ENCODE data around the gene ADGRB3. TPM values are rescaled to one million over a fixed set of nuclear protein-coding genes. Genes with fewer than 3 reads are reported as not detected.

Gene ADGRB3
- total and polyA plus RNA-seq, 4 donors: 0.47 to 24.6 (median 1.9) TPM

- H3K4me3 ChIP-seq: no peak overlapping the region
- no peaks in the 10 kb centered on the region for H3K9me3 ChIP-seq (ENCODE audit: control insufficient read depth in 4 of 4, insufficient read depth in 3 of 4, low read length in 3 of 4)
- H3K4me1 ChIP-seq (ENCODE audit: control insufficient read depth in 5 of 5, insufficient read depth in 5 of 5, low read length in 5 of 5): peaks cover 0 to 4% (median 0%) of the 10 kb centered on the region in 5 donors
- H3K36me3 ChIP-seq (ENCODE audit: control insufficient read depth in 4 of 4, insufficient read depth in 4 of 4, low read length in 4 of 4): peaks cover 0 to 2% (median 0%) of the 10 kb centered on the region in 4 donors
- no peaks in the 10 kb centered on the region for H3K27me3 ChIP-seq (ENCODE audit: control insufficient read depth in 3 of 3, insufficient read depth in 3 of 3, low read length in 2 of 3)
- H3K27ac ChIP-seq (ENCODE audit: low read depth in 1 of 2, low read length in 1 of 2): no peak overlapping the region
- no peak for TF ChIP-seq CTCF (IDR thresholded peaks at IDR 0.05; ENCODE audit: control extremely low read depth, extremely low read depth)
- no peak for ATAC-seq (ENCODE audit: insufficient read depth, low FRiP score)
- no peak for DNase-seq
- H3K9ac ChIP-seq (ENCODE audit: insufficient read depth in 1 of 2, low read length in 2 of 2): no peak overlapping the region
- WGBS, 2 donors: 93 to 98% methylated on average over 1 of the region's 1 CpG
These were observed 705.1 kb downstream of the ADGRB3 start for GRCh38 chr6:69340196-69340595.

- Histone ChIP-seq H3K27ac (ENCODE audit: low read depth in 1 of 2, low read length in 1 of 2) (no peak overlapping the region), H3K9ac (ENCODE audit: insufficient read depth in 1 of 2, low read length in 2 of 2) (no peak overlapping the region), H3K36me3 (ENCODE audit: control insufficient read depth in 4 of 4, insufficient read depth in 4 of 4, low read length in 4 of 4) (peaks cover 0 to 2% (median 0%) of the 10 kb centered on the region in 4 donors), H3K27me3 (ENCODE audit: control insufficient read depth in 3 of 3, insufficient read depth in 3 of 3, low read length in 2 of 3) (no peaks in the 10 kb centered on the region), H3K9me3 (ENCODE audit: control insufficient read depth in 4 of 4, insufficient read depth in 3 of 4, low read length in 3 of 4) (peaks cover 0 to 3% (median 0%) of the 10 kb centered on the region in 4 donors), H3K4me1 (ENCODE audit: control insufficient read depth in 5 of 5, insufficient read depth in 5 of 5, low read length in 5 of 5) (peaks cover 0 to 4% (median 0%) of the 10 kb centered on the region in 5 donors), H3K4me3 (no peak overlapping the region)
- DNase-seq (peak; percentile 21 to 80 (median 76)), ATAC-seq (ENCODE audit: insufficient read depth, low FRiP score) (no peak)
- WGBS, 2 donors: 57 to 70% methylated on average over 2 of the region's 2 CpGs
- TF ChIP-seq CTCF (IDR thresholded peaks at IDR 0.05; ENCODE audit: control extremely low read depth, extremely low read depth): no peak
These were observed 708.8 kb downstream of the ADGRB3 start for GRCh38 chr6:69343851-69344250.

DNA sequence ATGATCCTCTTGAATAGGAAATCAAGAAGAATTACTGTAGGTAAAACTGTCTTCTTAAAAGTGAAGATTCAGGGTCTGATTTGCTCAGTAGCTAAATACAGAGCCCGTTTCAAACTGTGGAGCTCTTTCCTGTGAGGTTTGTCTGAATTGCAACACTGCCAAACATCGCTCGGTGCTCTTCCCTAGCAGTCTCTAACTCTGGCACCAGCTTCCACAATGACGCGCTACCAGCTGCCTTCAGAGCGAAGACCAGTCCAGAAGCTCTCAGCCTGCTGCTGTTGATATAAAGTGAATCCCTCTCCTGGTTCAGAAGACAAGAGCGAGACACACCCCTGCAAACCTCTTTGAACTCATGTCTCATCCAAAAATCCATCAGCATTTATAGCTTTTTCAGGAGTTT lies 714.7 kb downstream of the ADGRB3 start:
- 62 to 71% methylated on average over 7 of the region's 7 CpGs for WGBS, 2 donors
- Histone ChIP-seq H3K4me1 (ENCODE audit: control insufficient read depth in 5 of 5, insufficient read depth in 5 of 5, low read length in 5 of 5) (peaks cover 0 to 5% (median 0%) of the 10 kb centered on the region in 5 donors), H3K9ac (ENCODE audit: insufficient read depth in 1 of 2, low read length in 2 of 2) (peak overlapping the region in 1 of 2 donors; percentile 9), H3K9me3 (ENCODE audit: control insufficient read depth in 4 of 4, insufficient read depth in 3 of 4, low read length in 3 of 4) (peaks cover 0 to 3% (median 1%) of the 10 kb centered on the region in 4 donors), H3K36me3 (ENCODE audit: control insufficient read depth in 4 of 4, insufficient read depth in 4 of 4, low read length in 4 of 4) (no peaks in the 10 kb centered on the region), H3K27ac (ENCODE audit: low read depth in 1 of 2, low read length in 1 of 2) (no peak overlapping the region), H3K4me3 (no peak overlapping the region), H3K27me3 (ENCODE audit: control insufficient read depth in 3 of 3, insufficient read depth in 3 of 3, low read length in 2 of 3) (no peaks in the 10 kb centered on the region)
- TF ChIP-seq CTCF (IDR thresholded peaks at IDR 0.05; ENCODE audit: control extremely low read depth, extremely low read depth): no peak
- DNase-seq: peak; percentile 84 to 92 (median 90)
- no peak for ATAC-seq (ENCODE audit: insufficient read depth, low FRiP score)

DNA sequence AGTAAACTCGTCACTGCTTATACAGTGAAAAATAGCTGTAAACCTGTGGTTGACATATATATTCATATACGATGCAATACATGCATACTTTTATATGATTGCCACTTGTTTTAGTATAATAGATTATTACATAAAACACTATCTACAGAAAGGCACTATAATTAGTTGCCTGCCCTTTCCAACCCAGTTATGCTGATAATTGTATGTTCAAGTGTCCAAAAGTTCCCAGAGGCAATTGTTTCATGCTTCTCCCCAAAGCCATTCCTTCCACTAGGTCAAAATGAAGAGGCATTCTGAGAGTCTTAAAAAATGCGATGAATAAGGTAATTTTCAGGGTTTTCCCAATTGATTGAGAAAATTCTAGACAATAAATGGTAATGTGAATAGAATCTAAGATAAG lies 727.1 kb downstream of the ADGRB3 start:
- ATAC-seq (ENCODE audit: insufficient read depth, low FRiP score): no peak
- Histone ChIP-seq H3K4me3 (no peak overlapping the region), H3K9me3 (ENCODE audit: control insufficient read depth in 4 of 4, insufficient read depth in 3 of 4, low read length in 3 of 4) (no peaks in the 10 kb centered on the region), H3K36me3 (ENCODE audit: control insufficient read depth in 4 of 4, insufficient read depth in 4 of 4, low read length in 4 of 4) (peaks cover 0 to 2% (median 0%) of the 10 kb centered on the region in 4 donors), H3K27me3 (ENCODE audit: control insufficient read depth in 3 of 3, insufficient read depth in 3 of 3, low read length in 2 of 3) (no peaks in the 10 kb centered on the region), H3K4me1 (ENCODE audit: control insufficient read depth in 5 of 5, insufficient read depth in 5 of 5, low read length in 5 of 5) (peaks cover 0 to 6% (median 0%) of the 10 kb centered on the region in 5 donors), H3K9ac (ENCODE audit: insufficient read depth in 1 of 2, low read length in 2 of 2) (no peak overlapping the region), H3K27ac (ENCODE audit: low read depth in 1 of 2, low read length in 1 of 2) (no peak overlapping the region)
- WGBS, 2 donors: 85 to 91% methylated on average over 3 of the region's 3 CpGs
- DNase-seq: no peak
- TF ChIP-seq CTCF (IDR thresholded peaks at IDR 0.05; ENCODE audit: control extremely low read depth, extremely low read depth): no peak
